Testis (tissue), 2 donors: ENCODE results near the gene PARVB.

Experiments used
- CTCF ChIP-seq, 3 experiments: fragments of 450-650 bp in 2 of 3; fragments of 200-600 bp in 1 of 3; sonication (generic) in 1 of 3; IDR thresholded peaks; one replicate each; pipeline ENCODE4 v1.5.1; 2016 to 2019; ENCODE audit warnings: antibody characterized with exemption in 3 of 3, mild to moderate bottlenecking in 2 of 3, moderate library complexity in 1 of 3
- POLR2A ChIP-seq: fragments of 450-650 bp; IDR thresholded peaks from one replicate; pipeline ENCODE4 v1.6.1; 2017; ENCODE audit warnings: antibody characterized with exemption, mild to moderate bottlenecking, moderate library complexity

- no peak for TF ChIP-seq CTCF (IDR thresholded peaks at IDR 0.05)
- no peak for TF ChIP-seq POLR2A
These were observed 33.4 kb downstream of the PARVB start for GRCh38 chr22:44057401-44057987.
